Endothelial cell of umbilical vein (primary cell): Measurements from ENCODE around the gene ARL3. TPM values are rescaled to one million over a fixed set of nuclear protein-coding genes. Genes with fewer than 3 reads are reported as not detected.

Experiments
- BruUV-seq: library from RNA; stranded (reverse); fragments of 400-500 nt; replicated peaks from 2 replicates; lab custom pipeline; 2021; lab: Mats Ljungman, UMichigan
- CTCF ChIA-PET: fragments of 300-600, 350-600 bp; sonication (Branson Sonifier 250); formaldehyde crosslinking; loops from one replicate; lab custom pipeline; 2021; ENCODE audit warnings: antibody characterized with exemption, inconsistent platforms; lab: Charles Lee
- POLR2A ChIA-PET: fragments of 300-600, 350-600 bp; sonication (Branson Sonifier 250); formaldehyde crosslinking; loops from one replicate; lab custom pipeline; 2021; ENCODE audit warnings: antibody characterized with exemption, inconsistent platforms; lab: Charles Lee
- DNase-seq: peaks from one replicate; pipeline ENCODE4 v3.0.0-alpha.2; 2011; ENCODE audit warnings: low read depth, low spot score
- FAIRE-seq: peaks from 2 replicates; lab custom pipeline; 2011; peaks lifted over from hg19 to GRCh38; lab: Jason Lieb, UNC
- H2AFZ ChIP-seq: 2 replicates; pipeline ENCODE4 v1.6.0; 2012; ENCODE audit warnings: low read depth, low read length, control low read depth, inconsistent platforms
- H3K27ac ChIP-seq: 2 replicates; pipeline ENCODE4 v1.5.1; 2011; ENCODE audit warnings: low read depth, mild to moderate bottlenecking, control low read depth, low read length, moderate library complexity; ENCODE audit not compliant: insufficient read depth
- H3K27me3 ChIP-seq, 2 experiments: 2 replicates each; pipeline versions ENCODE4 v1.6.0 to v1.6.1; 2011; ENCODE audit warnings: low read length in 2 of 2, mixed read lengths in 1 of 2; ENCODE audit not compliant: control insufficient read depth in 2 of 2, insufficient read depth in 2 of 2
- H3K36me3 ChIP-seq, 2 experiments: 2 replicates in 1 of 2; 3 replicates in 1 of 2; pipeline ENCODE4 v1.5.1; 2011; ENCODE audit warnings: low read length in 2 of 2, mild to moderate bottlenecking in 1 of 2, moderate library complexity in 1 of 2; ENCODE audit not compliant: control insufficient read depth in 2 of 2, insufficient read depth in 2 of 2; ENCODE audit errors: extremely low read depth in 1 of 2
- H3K4me1 ChIP-seq: 3 replicates; pipeline ENCODE4 v1.5.1; 2011; ENCODE audit warnings: mild to moderate bottlenecking, low read length; ENCODE audit not compliant: control insufficient read depth, insufficient read depth; ENCODE audit errors: extremely low read depth
- H3K4me2 ChIP-seq: 2 replicates; pipeline ENCODE4 v1.6.1; 2011; ENCODE audit warnings: low read length, control low read depth, mixed read lengths; ENCODE audit not compliant: insufficient read depth
- H3K4me3 ChIP-seq, 3 experiments: fragments of 200-600 bp in 1 of 3; sonication (generic), shearing (Covaris generic) in 1 of 3; replicated peaks in 1 of 3; 2 replicates each; pipeline ENCODE4 v1.5.1; 2011 to 2016; ENCODE audit warnings: control low read depth in 3 of 3, low read length in 3 of 3, mild to moderate bottlenecking in 2 of 3, inconsistent platforms in 1 of 3, low read depth in 1 of 3, moderate library complexity in 1 of 3; ENCODE audit not compliant: insufficient read depth in 1 of 3
- H3K79me2 ChIP-seq: 2 replicates; pipeline ENCODE4 v1.6.0; 2012; ENCODE audit warnings: low read length, inconsistent platforms; ENCODE audit not compliant: control insufficient read depth, insufficient read depth
- H3K9ac ChIP-seq: replicated peaks from 2 replicates; pipeline ENCODE3; 2011; ENCODE audit warnings: low read length, control low read depth; ENCODE audit not compliant: insufficient read depth; ENCODE audit errors: extremely low read depth
- H3K9me1 ChIP-seq: replicated peaks from 3 replicates; pipeline ENCODE4 v1.6.0; 2011; ENCODE audit warnings: mild to moderate bottlenecking, low read length; ENCODE audit not compliant: control insufficient read depth, insufficient read depth; ENCODE audit errors: extremely low read depth
- H3K9me3 ChIP-seq: replicated peaks from 2 replicates; pipeline ENCODE4 v1.5.1; 2012; ENCODE audit warnings: low read length, inconsistent platforms; ENCODE audit not compliant: control insufficient read depth, insufficient read depth
- H4K20me1 ChIP-seq: replicated peaks from 2 replicates; pipeline ENCODE3; 2011; ENCODE audit warnings: mild to moderate bottlenecking, low read length; ENCODE audit not compliant: control insufficient read depth, insufficient read depth; ENCODE audit errors: extremely low read depth
- EZH2 ChIP-seq: IDR thresholded peaks from 2 replicates; pipeline ENCODE4 v1.6.1; 2012; ENCODE audit warnings: borderline replicate concordance, low read depth, mild to moderate bottlenecking, moderate library complexity, low read length, inconsistent platforms; ENCODE audit not compliant: severe bottlenecking
- FOS ChIP-seq: IDR thresholded peaks from 2 replicates; pipeline ENCODE4 v1.6.1; 2011; ENCODE audit warnings: mild to moderate bottlenecking, low read length, moderate library complexity, borderline replicate concordance; ENCODE audit not compliant: insufficient read depth
- GATA2 ChIP-seq: IDR thresholded peaks from 2 replicates; pipeline ENCODE4 v1.7.0; 2011; ENCODE audit warnings: low read depth, mild to moderate bottlenecking, moderate library complexity, mixed read lengths, low read length; ENCODE audit not compliant: insufficient read length, insufficient read depth
- JUN ChIP-seq: IDR thresholded peaks from 2 replicates; pipeline ENCODE4 v1.6.1; 2011; ENCODE audit warnings: borderline replicate concordance, low read depth; ENCODE audit not compliant: insufficient read length, insufficient read depth
- MYC ChIP-seq: IDR thresholded peaks from one replicate; pipeline ENCODE4 v1.6.1; 2011; ENCODE audit warnings: mild to moderate bottlenecking, low read depth, low read length
- POLR2A ChIP-seq: IDR thresholded peaks from 2 replicates; pipeline ENCODE4 v1.6.1; 2012; ENCODE audit warnings: low read depth, mild to moderate bottlenecking, control low read depth, low read length
- POLR2AphosphoS5 ChIP-seq: IDR thresholded peaks from 2 replicates; pipeline ENCODE4 v1.6.1; 2012; ENCODE audit warnings: low read depth, mild to moderate bottlenecking, control low read depth, low read length, moderate library complexity; ENCODE audit not compliant: insufficient read depth
- dilution Hi-C: fragments of 300-500 bp; cut with MboI; formaldehyde crosslinking; loops from one replicate; pipeline ENCODE4 v1.15.0; 2019; ENCODE audit warnings: low sequenced_read_pairs; ENCODE audit not compliant: extremely low pct_ligation_motif_present
- intact Hi-C: fragments of 100-400 bp; cut with micrococcal nuclease; formaldehyde crosslinking; loops from one replicate; pipeline ENCODE4 v1.10.0; 2022
- polyA plus RNA-seq, 4 experiments: library from polyadenylated mRNA; depleted of rRNA in 3 of 4; stranded (reverse) in 3 of 4; unstranded in 1 of 4; fragments of >200 nt; gene quantifications; 2 replicates each; pipeline versions ENCODE4 v1.2.1 to v1.2.3, GENCODE V29; 2011 to 2012; ENCODE audit warnings: missing spikeins in 1 of 4
- total RNA-seq: library from RNA; stranded (reverse); gene quantifications from 2 replicates; pipeline ENCODE4 v1.2.3, GENCODE V29; 2021
- TF ChIP-seq, protein P1 (sequence below): IDR thresholded peaks from 2 replicates; pipeline ENCODE4 v1.6.1; 2011; ENCODE audit not compliant: insufficient read depth, insufficient read length
- TF ChIP-seq, protein P2 (sequence below), 2 donors: IDR thresholded peaks; 1 replicate in 1 of 2; 2 replicates in 1 of 2; pipeline ENCODE4 v1.5.1; 2011; ENCODE audit warnings: low read length in 2 of 2, mild to moderate bottlenecking in 2 of 2, moderate library complexity in 2 of 2, control low read depth in 1 of 2, inconsistent platforms in 1 of 2, low read depth in 1 of 2; ENCODE audit not compliant: insufficient read depth in 1 of 2; ENCODE audit errors: extremely low read depth in 1 of 2

The ARL3 gene
- total and polyA plus RNA-seq, 2 donors (not counting 3 experiments of a cell fraction or from before 2014, with no cell fraction given) = 6.6 to 11.0 TPM

DNA sequence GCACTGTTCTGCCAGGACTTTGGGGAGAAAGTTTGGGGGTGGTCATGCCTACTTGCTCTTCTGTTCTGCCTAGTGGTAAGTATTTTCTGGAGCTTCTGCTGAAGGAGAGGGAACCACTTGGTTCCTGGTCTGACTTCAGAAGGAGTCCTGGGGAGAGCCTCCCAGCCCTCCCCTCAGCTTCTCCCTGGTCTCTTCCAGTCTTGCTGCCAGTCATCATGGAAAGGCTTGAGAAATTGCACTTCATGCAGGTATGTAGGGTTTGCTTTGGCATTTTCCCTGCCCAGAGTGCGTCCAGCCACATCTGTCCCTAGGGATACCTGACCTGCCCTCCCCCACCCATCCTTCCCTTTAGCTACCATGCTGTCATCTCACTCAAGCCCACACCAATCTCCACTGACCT lies 18.5 kb upstream of the ARL3 start:
- no peak overlapping the region for H3K4me2 ChIP-seq
- no peak overlapping the region for H2AFZ ChIP-seq
- H3K27ac ChIP-seq = no peak overlapping the region
- no peak overlapping the region for H3K4me3 ChIP-seq
- BruUV-seq = no TSS peak
- H3K79me2 ChIP-seq = no peaks in the 10 kb centered on the region
- dilution Hi-C loops (no loop called here), intact Hi-C loops (no loop called here)
- ChIA-PET CTCF (interaction anchor here (0.9 to 5.9 kb wide), 4 partner anchors 44 to 228 kb away, joined by 3 to 54 read pairs (median 3); no protein-coding TSS in a partner anchor), POLR2A (interaction anchor here (0.6 kb wide), 1 partner anchor 43 kb away, joined by 4 read pairs; no protein-coding TSS in a partner anchor)
- H3K9ac ChIP-seq = no peak overlapping the region
- no peaks in the 10 kb centered on the region for H3K9me1 ChIP-seq
- H4K20me1 ChIP-seq = no peaks in the 10 kb centered on the region
- H3K27me3 ChIP-seq = no peaks in the 10 kb centered on the region
- H3K4me1 ChIP-seq = no peaks in the 10 kb centered on the region
- H3K36me3 ChIP-seq = peaks cover 2% of the 10 kb centered on the region in 2 experiments
- DNase-seq = no peak
- TF ChIP-seq GATA2 = no peak
- TF ChIP-seq POLR2A = no peak
- no peak for TF ChIP-seq FOS
- TF ChIP-seq, protein P1, sequence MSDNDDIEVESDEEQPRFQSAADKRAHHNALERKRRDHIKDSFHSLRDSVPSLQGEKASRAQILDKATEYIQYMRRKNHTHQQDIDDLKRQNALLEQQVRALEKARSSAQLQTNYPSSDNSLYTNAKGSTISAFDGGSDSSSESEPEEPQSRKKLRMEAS = no peak
- no peak for TF ChIP-seq JUN
- TF ChIP-seq, protein P2, sequence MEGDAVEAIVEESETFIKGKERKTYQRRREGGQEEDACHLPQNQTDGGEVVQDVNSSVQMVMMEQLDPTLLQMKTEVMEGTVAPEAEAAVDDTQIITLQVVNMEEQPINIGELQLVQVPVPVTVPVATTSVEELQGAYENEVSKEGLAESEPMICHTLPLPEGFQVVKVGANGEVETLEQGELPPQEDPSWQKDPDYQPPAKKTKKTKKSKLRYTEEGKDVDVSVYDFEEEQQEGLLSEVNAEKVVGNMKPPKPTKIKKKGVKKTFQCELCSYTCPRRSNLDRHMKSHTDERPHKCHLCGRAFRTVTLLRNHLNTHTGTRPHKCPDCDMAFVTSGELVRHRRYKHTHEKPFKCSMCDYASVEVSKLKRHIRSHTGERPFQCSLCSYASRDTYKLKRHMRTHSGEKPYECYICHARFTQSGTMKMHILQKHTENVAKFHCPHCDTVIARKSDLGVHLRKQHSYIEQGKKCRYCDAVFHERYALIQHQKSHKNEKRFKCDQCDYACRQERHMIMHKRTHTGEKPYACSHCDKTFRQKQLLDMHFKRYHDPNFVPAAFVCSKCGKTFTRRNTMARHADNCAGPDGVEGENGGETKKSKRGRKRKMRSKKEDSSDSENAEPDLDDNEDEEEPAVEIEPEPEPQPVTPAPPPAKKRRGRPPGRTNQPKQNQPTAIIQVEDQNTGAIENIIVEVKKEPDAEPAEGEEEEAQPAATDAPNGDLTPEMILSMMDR (IDR thresholded peaks at IDR 0.05; ENCODE audit: extremely low read depth in 1 of 2, insufficient read depth in 1 of 2, low read depth in 1 of 2, low read length in 2 of 2) = no peak
- no peak for TF ChIP-seq MYC
- no peak for TF ChIP-seq EZH2
- no peak for TF ChIP-seq POLR2AphosphoS5
- FAIRE-seq = no peak
- no peaks in the 10 kb centered on the region for H3K9me3 ChIP-seq
